Fibroblast of mammary gland (primary cell): Measurements from ENCODE around the gene PLA2G6.
"Not testable (repeated sequence)": the region's sequence is repeated elsewhere in the genome, so short reads cannot be mapped to it uniquely, and the experiment has no call there.

Source experiments
- DNase-seq: peaks from one replicate; pipeline ENCODE4 v3.0.0-alpha.2; 2010; ENCODE audit warnings: low read depth
- H3K4me3 ChIP-seq: 2 replicates; pipeline ENCODE4 v1.5.1; 2011; ENCODE audit warnings: low read depth, mild to moderate bottlenecking, low read length, moderate library complexity; ENCODE audit not compliant: control insufficient read depth
- TF ChIP-seq, protein P1 (sequence below): conservative IDR thresholded peaks from 2 replicates; pipeline ENCODE4 v1.5.1; 2011; ENCODE audit warnings: low read depth, low read length, inconsistent platforms; ENCODE audit not compliant: control insufficient read depth, insufficient read depth

Gene PLA2G6

DNA sequence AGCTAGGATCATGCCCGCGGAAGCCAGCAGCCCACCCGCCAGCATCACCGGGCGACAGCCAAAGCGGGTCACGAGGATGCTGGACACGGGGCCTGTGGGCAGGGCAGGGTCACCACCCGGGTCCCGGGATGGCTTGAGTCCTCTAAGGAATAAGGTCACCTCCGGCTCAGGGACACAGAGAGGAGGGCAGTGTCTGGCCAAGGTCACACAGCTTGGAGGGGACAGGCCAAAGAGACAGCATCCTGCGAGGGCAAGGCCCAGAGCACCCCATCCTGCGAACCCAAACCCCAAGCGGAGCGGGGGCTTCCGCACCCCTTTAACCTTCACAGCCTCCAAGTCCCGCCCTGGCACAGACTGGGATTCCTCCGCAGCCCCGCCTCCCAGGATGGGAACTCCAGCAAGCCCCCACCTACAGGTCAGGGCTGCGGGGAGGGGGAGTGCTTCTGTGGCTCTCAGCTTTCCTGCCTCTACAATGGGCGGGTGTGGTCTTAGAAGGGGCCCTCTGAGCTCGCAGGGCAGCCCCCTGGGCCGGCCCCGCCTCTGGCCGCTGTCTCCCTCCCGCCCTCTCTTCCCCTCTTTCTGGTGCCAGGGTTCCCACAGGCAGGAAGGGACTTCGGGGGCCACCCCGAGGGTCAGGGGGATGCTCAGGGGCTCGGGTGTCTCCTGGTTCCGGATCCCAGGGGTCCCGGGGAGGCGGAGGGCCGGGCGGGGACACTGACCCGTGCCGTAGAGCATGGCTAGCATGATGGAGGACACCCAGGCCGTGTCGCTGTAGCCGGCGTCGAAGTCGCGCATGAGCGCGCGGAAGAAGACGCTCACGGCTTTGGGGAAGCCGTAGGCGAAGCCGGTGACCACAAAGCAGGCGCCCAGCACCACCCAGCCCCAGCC, 99.4 kb downstream of the PLA2G6 start:
- TF ChIP-seq, protein P1, sequence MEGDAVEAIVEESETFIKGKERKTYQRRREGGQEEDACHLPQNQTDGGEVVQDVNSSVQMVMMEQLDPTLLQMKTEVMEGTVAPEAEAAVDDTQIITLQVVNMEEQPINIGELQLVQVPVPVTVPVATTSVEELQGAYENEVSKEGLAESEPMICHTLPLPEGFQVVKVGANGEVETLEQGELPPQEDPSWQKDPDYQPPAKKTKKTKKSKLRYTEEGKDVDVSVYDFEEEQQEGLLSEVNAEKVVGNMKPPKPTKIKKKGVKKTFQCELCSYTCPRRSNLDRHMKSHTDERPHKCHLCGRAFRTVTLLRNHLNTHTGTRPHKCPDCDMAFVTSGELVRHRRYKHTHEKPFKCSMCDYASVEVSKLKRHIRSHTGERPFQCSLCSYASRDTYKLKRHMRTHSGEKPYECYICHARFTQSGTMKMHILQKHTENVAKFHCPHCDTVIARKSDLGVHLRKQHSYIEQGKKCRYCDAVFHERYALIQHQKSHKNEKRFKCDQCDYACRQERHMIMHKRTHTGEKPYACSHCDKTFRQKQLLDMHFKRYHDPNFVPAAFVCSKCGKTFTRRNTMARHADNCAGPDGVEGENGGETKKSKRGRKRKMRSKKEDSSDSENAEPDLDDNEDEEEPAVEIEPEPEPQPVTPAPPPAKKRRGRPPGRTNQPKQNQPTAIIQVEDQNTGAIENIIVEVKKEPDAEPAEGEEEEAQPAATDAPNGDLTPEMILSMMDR, result no peak
- DNase-seq, result no peak
- H3K4me3 ChIP-seq, result no peak overlapping the region

DNA sequence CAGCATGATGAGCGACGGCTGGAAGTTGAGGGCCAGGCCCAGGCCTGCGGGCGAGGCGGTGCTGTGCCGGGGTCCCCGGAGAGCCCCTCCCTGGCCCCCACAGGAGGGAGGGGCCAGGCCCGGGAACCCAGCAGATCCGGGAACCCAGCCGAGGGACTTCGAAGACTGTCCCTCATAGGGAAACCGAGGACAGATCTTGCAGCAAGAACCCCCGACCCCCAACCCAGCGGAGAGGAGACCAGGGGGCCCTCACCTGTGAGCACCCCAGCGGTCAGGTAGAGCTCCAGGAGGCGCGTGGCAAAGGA, 100.0 kb downstream of the PLA2G6 start:
- TF ChIP-seq, protein P1, result no peak
- no peak overlapping the region for H3K4me3 ChIP-seq
- DNase-seq, result no peak

DNA sequence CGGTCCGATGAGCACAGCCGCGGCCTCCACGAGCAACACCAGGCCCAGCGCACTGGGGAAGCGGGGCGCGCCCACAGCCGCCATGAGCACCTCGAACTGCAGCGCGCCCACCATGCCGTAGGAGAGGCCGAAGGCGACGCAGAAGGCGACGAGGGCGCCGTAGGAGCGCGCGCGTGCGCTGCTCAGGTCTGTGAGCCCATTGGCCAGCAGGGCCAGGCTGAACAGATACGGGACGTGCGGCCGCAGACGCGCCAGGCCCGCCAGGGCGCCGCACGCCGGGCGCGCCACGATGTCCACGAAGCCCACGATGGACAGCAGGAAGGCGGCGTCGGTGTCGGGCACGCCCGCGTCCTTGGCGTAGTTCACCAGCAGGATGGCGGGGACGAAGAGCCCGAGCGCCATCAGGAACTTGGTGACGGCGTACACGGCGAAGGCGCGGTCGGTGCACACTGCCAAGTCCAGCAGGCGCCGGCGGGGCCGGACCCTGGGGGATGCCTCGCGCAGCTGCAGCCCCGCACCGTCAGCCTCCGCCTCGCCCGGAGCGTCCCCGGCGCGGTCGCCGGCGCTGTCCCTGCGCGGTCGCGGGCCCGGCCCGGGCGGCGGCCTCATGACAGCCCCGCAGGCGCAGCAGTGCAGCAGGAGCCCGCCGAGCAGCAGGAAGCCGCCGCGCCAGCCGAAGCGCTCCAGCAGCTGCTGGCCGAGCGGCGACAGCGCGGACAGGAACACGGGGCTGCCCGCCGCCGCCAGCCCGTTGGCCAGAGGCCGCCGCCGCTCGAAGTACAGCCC, 100.6 kb downstream of the PLA2G6 start:
- peak; percentile 18 for DNase-seq
- TF ChIP-seq, protein P1, result no peak
- no peak overlapping the region for H3K4me3 ChIP-seq

DNA sequence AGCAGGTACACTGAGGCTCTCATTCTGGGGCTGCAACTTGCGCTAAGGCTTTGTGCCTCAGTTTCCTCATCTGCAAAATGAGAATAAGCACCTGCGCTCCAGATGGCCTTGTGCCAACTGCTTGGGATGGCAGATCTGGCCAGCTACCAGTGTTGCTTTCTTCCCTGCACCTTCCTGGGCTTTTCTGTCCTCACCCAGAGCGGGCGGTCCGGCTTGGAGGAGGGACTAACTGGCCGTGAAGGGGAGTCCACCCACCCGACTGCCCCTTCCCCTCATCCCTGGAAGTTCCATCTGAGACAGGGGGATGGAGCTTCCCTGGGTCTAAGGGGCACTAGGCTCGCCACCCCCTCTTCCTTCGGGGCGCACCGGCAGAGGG, 101.2 kb downstream of the PLA2G6 start:
- TF ChIP-seq, protein P1, result no peak
- DNase-seq, result no peak
- H3K4me3 ChIP-seq, result no peak overlapping the region

DNA sequence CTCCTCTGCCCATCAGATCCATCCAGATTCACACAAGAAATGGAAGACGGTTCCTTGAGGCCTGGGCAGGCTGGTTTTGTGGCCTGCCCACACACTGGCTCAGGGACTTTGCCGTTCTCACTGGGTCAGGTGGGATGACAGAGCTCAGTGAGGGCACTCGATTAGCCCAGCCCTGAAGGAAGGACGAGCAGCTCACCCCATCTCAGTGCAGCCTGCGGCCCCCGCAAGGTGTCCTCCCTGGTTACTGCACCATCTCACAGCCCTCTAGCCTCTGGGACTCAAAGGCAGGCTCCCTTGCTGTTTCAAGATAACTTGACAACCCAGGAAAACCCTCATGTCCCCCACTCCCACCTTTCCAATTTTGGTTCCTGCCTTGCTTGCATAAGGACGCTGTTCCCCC, 101.8 kb downstream of the PLA2G6 start:
- TF ChIP-seq, protein P1, result no peak
- DNase-seq, result no peak
- no peak overlapping the region for H3K4me3 ChIP-seq

DNA sequence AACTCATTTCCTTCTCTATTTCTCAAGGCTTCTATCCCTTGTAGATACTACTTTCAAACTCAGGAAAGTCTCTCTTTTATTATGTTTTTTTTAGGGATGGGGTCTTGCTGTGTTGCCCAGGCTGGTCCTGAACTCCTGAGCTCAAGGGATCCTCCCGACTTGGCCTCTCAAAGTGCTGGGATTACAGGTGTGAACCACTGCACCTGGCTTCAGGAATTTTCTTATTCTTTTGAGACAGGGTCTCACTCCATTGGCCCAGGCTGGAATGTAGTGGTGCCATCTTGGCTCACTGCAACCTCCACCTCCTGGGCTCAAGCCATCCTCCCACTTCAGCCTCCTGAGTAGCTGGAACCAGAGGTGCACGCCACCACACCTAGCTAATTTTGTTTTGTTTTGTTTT, 102.4 kb downstream of the PLA2G6 start:
- not testable (repeated sequence) for H3K4me3 ChIP-seq, DNase-seq

DNA sequence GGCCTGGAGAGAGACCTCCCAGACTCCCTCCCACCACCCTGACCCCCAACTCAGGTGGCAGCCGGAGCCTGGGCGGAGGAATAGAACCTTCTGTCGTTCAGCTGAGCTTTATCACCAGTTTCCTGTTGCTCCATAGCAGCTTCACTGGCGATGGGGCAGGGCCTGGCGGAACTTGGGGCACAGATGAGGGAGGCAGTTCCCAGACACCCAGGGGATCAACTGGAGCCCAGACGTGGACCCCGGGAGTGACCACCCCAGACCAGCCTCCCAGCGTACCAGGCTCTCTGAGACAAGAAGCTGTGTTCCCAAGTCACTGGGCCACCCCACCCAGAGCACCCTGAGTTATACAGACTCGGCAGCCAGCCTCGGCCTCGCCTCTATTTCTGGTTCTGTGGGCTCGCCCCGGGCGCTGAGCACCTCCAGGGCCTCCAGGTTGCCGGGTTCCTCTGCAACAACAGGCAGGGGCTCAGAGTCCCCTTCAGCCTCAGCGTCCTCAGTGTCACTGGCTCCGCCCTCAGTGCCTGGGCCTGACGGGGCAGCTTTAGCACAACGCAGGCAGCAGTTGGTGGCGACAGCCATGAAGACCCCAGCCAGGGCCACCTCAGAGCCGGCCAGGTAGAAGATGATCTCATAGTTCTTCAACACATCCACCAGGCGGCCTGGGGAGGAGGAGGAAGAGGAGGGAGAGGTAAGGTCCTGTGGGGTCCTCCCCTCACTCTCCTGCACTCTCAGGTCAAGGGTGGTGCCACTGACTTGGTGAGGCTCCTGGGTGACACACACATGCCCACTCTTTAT, 103.4 kb downstream of the PLA2G6 start:
- TF ChIP-seq, protein P1, result no peak
- DNase-seq, result no peak
- no peak overlapping the region for H3K4me3 ChIP-seq
